Activated CD4-positive, alpha-beta T cell treated with anti-CD3 and anti-CD28 coated beads for 1 hour (primary cell): ENCODE measurements around the gene GADD45B.
"Not testable (repeated sequence)": the region's sequence is repeated elsewhere in the genome, so short reads cannot be mapped to it uniquely, and the experiment has no call there.

ENCODE experiments used
- DNase-seq: peaks from one replicate; pipeline ENCODE4 v3.0.0-alpha.2; 2020

Gene GADD45B

GRCh38 chr19:2490659-2491058 lies 14.7 kb downstream of the GADD45B start:
- DNase-seq: no peak

- no peak for DNase-seq
Measured at GRCh38 chr19:2491130-2491801, 15.3 kb downstream of the GADD45B start.

GRCh38 chr19:2492870-2493269 lies 16.9 kb downstream of the GADD45B start:
- no peak for DNase-seq

GRCh38 chr19:2493448-2493847 lies 17.5 kb downstream of the GADD45B start:
- DNase-seq: not testable (repeated sequence)

GRCh38 chr19:2494084-2494446 lies 18.1 kb downstream of the GADD45B start:
- no peak for DNase-seq

GRCh38 chr19:2494447-2495129 lies 18.7 kb downstream of the GADD45B start:
- peak; percentile 59 for DNase-seq

- DNase-seq: no peak
Measured at GRCh38 chr19:2495130-2495641, 19.3 kb downstream of the GADD45B start.

- DNase-seq: no peak
Measured at GRCh38 chr19:2495651-2496316, 19.9 kb downstream of the GADD45B start.

- no peak for DNase-seq
Measured at GRCh38 chr19:2497186-2497585, 21.3 kb downstream of the GADD45B start.

- no peak for DNase-seq
Measured at GRCh38 chr19:2500156-2500555, 24.2 kb downstream of the GADD45B start.

- DNase-seq: no peak
Measured at GRCh38 chr19:2500841-2501261, 24.9 kb downstream of the GADD45B start.

GRCh38 chr19:2503521-2504109 lies 27.7 kb downstream of the GADD45B start:
- DNase-seq: peak; percentile 60

- not testable (repeated sequence) for DNase-seq
Measured at GRCh38 chr19:2506656-2507055, 30.7 kb downstream of the GADD45B start.

GRCh38 chr19:2507109-2507508 lies 31.2 kb downstream of the GADD45B start:
- DNase-seq: no peak

- DNase-seq: no peak
Measured at GRCh38 chr19:2509096-2509495, 33.2 kb downstream of the GADD45B start.

GRCh38 chr19:2511570-2511969 lies 35.6 kb downstream of the GADD45B start:
- no peak for DNase-seq

- no peak for DNase-seq
Measured at GRCh38 chr19:2511991-2512390, 36.1 kb downstream of the GADD45B start.

- DNase-seq: no peak
Measured at GRCh38 chr19:2512523-2513431, 36.9 kb downstream of the GADD45B start.

GRCh38 chr19:2514981-2515518 lies 39.1 kb downstream of the GADD45B start:
- no peak for DNase-seq

- no peak for DNase-seq
Measured at GRCh38 chr19:2516727-2517126, 40.8 kb downstream of the GADD45B start.

- no peak for DNase-seq
Measured at GRCh38 chr19:2517881-2518601, 42.1 kb downstream of the GADD45B start.
